ENCODE results near the gene TST. TPM values are rescaled to one million over a fixed set of nuclear protein-coding genes. Genes with fewer than 3 reads are reported as not detected.

TST gene
- total RNA-seq, 6 experiments from 2014 or later: 18.6 to 32.8 (median 21.7) TPM

GRCh38 chr22:37017356-37017755, 1.9 kb downstream of the TST start:
- TF ChIP-seq, protein P1, sequence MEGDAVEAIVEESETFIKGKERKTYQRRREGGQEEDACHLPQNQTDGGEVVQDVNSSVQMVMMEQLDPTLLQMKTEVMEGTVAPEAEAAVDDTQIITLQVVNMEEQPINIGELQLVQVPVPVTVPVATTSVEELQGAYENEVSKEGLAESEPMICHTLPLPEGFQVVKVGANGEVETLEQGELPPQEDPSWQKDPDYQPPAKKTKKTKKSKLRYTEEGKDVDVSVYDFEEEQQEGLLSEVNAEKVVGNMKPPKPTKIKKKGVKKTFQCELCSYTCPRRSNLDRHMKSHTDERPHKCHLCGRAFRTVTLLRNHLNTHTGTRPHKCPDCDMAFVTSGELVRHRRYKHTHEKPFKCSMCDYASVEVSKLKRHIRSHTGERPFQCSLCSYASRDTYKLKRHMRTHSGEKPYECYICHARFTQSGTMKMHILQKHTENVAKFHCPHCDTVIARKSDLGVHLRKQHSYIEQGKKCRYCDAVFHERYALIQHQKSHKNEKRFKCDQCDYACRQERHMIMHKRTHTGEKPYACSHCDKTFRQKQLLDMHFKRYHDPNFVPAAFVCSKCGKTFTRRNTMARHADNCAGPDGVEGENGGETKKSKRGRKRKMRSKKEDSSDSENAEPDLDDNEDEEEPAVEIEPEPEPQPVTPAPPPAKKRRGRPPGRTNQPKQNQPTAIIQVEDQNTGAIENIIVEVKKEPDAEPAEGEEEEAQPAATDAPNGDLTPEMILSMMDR (IDR thresholded peaks at IDR 0.05): no peak
- Mint-ChIP-seq H3K36me3 (ENCODE audit: low read depth) (no peaks in the 10 kb centered on the region), H3K27ac (no peak overlapping the region), H3K4me3 (no peak overlapping the region), H3K9me3 (no peaks in the 10 kb centered on the region), H3K27me3 (ENCODE audit: insufficient read depth) (no peaks in the 10 kb centered on the region; the same call in 1 of the 2 replicates), H3K4me1 (ENCODE audit: low read depth) (peaks cover 11% of the 10 kb centered on the region)
- no peak for DNase-seq

- Mint-ChIP-seq H3K36me3 (ENCODE audit: low read depth) (no peaks in the 10 kb centered on the region), H3K27ac (no peak overlapping the region), H3K4me3 (no peak overlapping the region), H3K27me3 (ENCODE audit: insufficient read depth) (no peaks in the 10 kb centered on the region; the same call in 1 of the 2 replicates), H3K9me3 (no peaks in the 10 kb centered on the region), H3K4me1 (ENCODE audit: low read depth) (peaks cover 6% of the 10 kb centered on the region)
- DNase-seq: no peak
- TF ChIP-seq, protein P1 (IDR thresholded peaks at IDR 0.05): no peak
Observed at GRCh38 chr22:37016134-37016910, 2.9 kb downstream of the TST start.

DNA sequence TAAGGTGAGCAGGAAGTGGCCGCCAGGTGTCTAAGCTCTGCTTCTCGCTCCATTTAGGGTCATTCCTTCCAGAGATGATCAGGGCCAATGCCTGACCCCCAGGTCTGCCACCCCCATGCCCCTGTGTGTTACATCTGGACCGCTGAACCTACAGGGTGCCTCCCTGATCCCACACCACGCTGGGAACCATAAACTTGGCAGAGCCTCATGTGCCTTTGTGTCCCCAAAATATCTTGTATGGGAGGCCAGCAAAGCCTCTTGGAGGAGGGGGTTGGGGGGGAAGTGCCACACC, 3.7 kb downstream of the TST start:
- TF ChIP-seq, protein P1 (IDR thresholded peaks at IDR 0.05): no peak
- H3K36me3 Mint-ChIP-seq (ENCODE audit: low read depth): no peaks in the 10 kb centered on the region
- H3K27me3 Mint-ChIP-seq (ENCODE audit: insufficient read depth): no peaks in the 10 kb centered on the region; the same call in none of the 2 replicates
- H3K9me3 Mint-ChIP-seq: no peaks in the 10 kb centered on the region
- no peak overlapping the region for H3K4me3 Mint-ChIP-seq
- H3K4me1 Mint-ChIP-seq (ENCODE audit: low read depth): peaks cover 4% of the 10 kb centered on the region
- no peak overlapping the region for H3K27ac Mint-ChIP-seq
- no peak for DNase-seq

DNA sequence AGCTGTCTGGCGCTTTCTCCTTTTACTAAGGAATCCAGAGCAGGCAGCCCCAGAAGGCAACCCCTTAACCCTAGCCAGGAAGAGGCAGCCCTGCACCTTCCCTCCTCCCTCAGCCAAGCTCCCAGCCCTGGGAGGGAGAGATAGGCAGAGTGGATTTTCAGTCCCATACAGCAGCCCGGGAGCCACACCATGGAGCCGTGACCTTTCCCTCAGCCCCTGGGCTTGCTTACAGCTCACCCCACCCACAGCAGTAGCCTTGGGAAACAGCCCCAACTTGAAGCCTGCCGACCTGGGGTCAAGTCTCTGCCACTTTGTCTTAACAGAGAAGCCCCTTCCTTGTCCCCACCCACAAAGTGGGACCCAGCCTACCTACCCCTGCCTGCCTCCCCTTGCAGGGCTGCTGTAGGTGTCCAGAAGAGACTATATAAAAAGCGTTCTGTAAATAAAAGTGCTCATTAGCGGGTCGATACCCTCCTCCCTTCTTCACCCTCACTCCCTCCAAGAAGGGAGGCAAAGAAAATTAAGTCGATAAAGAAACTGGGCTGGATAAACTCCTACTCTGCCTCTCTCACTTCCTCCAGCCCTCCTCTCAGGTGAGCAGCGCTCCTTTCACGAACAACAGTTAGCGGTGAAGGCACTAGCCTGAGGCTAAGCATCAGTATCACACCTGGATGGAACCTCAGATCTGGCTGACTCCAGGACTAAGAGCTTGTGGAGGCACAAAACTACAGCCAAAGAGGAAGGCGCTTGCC, 4.2 kb downstream of the TST start:
- TF ChIP-seq, protein P1 (IDR thresholded peaks at IDR 0.05): no peak
- DNase-seq: no peak
- H3K4me1 Mint-ChIP-seq (ENCODE audit: low read depth): no peaks in the 10 kb centered on the region; the same call in 1 of the 2 replicates
- no peak overlapping the region for H3K27ac Mint-ChIP-seq
- H3K9me3 Mint-ChIP-seq: no peaks in the 10 kb centered on the region
- no peaks in the 10 kb centered on the region for H3K36me3 Mint-ChIP-seq (ENCODE audit: low read depth)
- H3K27me3 Mint-ChIP-seq (ENCODE audit: insufficient read depth): no peaks in the 10 kb centered on the region; the same call in none of the 2 replicates
- no peak overlapping the region for H3K4me3 Mint-ChIP-seq

- Mint-ChIP-seq H3K27ac (no peak overlapping the region), H3K27me3 (ENCODE audit: insufficient read depth) (peaks cover under 1% of the 10 kb centered on the region), H3K4me1 (ENCODE audit: low read depth) (no peaks in the 10 kb centered on the region), H3K4me3 (no peak overlapping the region), H3K36me3 (ENCODE audit: low read depth) (no peaks in the 10 kb centered on the region), H3K9me3 (no peaks in the 10 kb centered on the region)
- DNase-seq: no peak
- TF ChIP-seq, protein P1 (IDR thresholded peaks at IDR 0.05): no peak
Observed at GRCh38 chr22:37014415-37014806, 4.8 kb downstream of the TST start.
